Endothelial cell of hepatic sinusoid (primary cell): ENCODE data around the gene SLC26A2.
"Not testable (repeated sequence)": the region's sequence is repeated elsewhere in the genome, so short reads cannot be mapped to it uniquely, and the experiment has no call there.

ENCODE experiments used
- in situ Hi-C: cut with HindIII; loops from 2 replicates; pipeline ENCODE4 v1.10.0; 2017; ENCODE audit warnings: low sequenced_read_pairs

SLC26A2 gene

DNA sequence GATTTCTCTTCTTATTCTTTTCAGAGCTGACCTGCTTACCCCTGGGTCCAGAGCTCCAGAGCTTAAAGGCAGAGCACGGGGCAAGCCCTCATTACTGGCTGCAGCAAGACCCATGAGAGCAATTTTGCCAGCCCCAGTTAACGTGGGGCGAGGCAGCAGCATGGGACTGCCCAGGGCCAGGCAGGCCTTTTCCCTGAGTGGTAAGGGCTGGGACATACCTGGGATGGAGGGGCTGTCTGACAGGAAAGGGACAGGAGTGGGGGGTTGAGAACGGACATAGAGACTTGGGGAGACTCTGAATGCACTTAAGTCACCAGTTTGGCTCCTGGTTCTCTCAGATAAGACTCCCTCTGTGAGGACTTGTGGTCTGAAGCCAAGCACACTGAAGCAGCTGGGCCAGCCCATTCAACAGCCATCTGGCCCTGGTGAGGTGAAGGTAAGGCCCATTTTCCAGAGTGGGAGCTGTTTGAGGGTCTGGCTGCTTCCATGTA, 66.2 kb downstream of the SLC26A2 start:
- in situ Hi-C loops, result no loop called here

DNA sequence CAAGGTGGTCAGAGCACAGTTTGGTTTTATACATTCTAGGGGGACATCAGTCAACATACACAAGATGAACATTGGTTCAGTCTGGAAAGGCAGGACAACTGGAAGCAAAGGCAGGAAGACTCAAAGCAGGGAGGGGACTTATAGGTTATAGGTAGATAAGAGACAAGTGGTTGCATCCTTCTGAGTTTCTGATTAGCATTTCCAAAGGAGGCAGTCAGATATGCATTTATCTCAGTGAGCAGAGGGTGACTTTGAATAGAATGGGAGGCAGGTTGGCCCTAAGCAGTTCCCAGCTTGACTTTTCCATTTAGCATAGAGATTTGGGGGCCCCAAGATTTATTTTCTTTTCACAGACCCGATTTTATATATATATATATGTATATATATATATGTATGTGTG, 67.5 kb downstream of the SLC26A2 start:
- in situ Hi-C loops, result not testable (repeated sequence)

GRCh38 chr5:150033334-150033733, 72.8 kb downstream of the SLC26A2 start:
- in situ Hi-C loops, result no loop called here

GRCh38 chr5:150034662-150035061, 74.1 kb downstream of the SLC26A2 start:
- in situ Hi-C loops, result no loop called here

DNA sequence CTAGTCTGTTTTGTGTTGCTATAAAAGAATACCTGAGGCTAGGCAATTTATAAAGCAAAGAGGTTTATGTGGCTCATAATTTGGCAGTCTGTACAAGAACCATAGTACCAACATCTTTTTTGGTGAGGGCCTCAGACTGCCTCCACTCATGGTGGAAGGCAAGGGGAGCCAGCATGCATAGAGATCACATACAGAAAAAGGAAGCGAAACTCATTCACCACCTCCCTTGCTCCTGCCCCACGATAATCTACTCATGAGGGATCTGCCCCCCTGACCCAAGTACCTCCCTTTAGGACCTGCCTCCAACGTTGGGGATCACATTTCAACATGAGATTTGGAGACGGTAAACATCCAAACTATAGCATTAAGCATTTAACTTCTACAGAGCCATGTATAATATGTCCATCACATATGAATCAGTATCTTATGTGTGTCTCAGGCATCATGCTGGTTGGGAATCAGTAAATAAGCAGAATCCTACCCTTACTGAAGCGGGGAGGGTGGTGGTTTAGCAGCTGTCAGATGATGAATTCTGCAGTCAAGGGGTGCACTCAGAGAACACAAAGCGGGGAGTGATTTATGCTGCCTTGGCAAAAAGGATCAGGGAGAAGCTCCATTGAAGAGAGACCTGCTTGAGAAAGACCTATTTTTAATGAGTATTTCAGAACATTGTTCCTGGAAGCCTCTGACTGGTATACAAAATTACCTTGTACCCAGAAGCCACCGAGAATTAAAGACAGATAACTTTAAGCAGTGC, 74.8 kb downstream of the SLC26A2 start:
- in situ Hi-C loops, result no loop called here

DNA sequence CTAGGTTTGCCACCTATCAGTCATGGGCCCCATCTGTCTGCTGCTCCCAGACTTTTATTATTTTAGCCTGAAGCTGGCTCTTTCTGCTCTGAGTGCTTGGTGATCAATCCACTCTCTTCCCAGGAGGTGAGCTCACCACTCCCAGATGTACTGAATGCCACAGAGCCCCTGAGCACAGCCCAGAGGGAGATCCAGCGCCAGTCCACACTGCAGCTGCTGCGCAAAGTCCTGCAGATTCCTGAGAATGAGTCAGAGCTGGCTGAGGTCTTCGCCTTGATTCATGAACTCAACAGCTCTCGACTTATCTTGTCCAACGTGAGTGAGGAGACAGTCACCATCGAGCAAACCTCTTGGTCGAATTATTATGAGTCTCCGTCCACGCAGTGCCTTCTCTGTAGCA, 76.0 kb downstream of the SLC26A2 start:
- in situ Hi-C loops, result no loop called here
